Measurements from ENCODE around the gene CLDN3. TPM values are rescaled to one million over a fixed set of nuclear protein-coding genes. Genes with fewer than 3 reads are reported as not detected.
A peak's percentile ranks its signal among the peaks of the same experiment; 100 is the strongest.
"Not testable (repeated sequence)": the region's sequence is repeated elsewhere in the genome, so short reads cannot be mapped to it uniquely, and the experiment has no call there.

Gene CLDN3
- total RNA-seq, 1 donor from 2014 or later = 0.07 TPM

DNA sequence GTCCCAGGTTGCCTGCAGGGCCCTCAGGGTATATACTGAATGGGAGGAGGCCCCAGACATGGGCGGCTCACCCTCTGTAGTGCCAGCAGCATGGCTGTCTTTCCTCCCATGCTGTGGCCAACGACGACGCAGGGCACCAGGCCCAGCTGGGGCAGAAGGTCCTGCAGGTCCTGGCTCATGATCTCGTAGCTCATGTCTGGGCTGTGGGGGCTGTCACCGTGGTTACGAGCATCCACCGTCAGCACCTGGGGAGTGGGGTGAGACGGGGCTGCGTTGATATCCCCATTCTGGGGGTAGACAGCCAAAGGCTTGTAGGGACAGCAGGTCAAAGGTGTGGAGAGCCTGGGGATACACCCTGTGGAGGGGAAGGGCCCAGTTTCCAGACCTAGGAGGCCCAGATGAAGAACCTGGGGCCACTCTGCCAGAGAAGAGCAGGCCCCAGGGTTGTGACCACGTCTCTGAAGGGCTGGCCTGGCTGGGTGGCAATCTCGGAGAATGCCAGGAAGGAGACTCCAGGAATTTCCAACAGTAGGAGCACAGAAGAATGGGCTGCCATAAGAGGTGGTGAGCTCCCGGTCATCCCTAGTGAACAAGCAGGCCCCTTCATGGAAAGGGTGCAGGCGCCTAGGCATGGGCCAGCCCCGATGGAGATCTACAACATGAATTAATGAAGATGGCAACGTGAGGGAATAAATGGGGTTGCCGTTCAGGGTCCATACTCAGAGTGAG is 32.4 kb downstream of the CLDN3 start:
- DNase-seq (ENCODE audit: low read depth, low spot score) = no peak

DNA sequence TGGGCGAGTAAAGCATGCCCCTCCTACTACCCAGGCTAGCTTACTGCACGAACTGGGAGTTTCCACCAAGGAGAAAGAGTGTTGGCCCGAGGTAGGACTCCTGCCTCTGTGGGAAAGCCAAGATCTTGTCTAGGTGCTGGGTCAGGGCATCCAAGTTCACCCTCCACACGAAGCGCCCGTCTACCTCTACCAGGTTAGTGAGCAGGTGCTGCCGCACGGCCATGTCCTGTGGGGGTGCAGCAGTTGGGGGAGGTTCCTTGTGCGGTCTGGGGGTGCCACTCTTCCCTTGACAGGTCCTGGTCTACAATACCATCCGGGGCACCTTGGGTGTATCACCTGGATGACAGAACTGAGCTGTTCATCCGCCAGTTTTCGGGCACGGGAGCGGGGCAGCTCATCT is 33.2 kb downstream of the CLDN3 start:
- DNase-seq (ENCODE audit: low read depth, low spot score) = no peak

DNA sequence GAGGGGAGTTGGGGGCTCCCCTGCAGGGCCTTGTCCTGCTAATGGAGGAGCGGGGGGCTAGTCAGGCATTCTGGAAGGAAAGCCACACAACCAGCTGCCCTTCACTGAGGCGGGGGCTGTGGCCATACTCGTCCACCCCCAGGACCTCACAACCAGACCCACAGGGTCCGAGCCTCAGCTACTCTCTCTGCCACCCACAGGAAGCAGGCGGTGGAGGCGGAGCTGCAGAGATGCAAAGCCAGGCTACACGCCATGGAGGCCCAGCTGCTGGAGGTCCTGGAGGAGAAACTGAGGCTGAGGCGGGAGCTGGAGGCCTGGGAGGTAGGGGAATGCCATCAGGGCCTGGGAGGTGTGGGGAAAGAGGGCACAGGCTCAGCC is 34.6 kb downstream of the CLDN3 start:
- no peak for DNase-seq (ENCODE audit: low read depth, low spot score)

DNA sequence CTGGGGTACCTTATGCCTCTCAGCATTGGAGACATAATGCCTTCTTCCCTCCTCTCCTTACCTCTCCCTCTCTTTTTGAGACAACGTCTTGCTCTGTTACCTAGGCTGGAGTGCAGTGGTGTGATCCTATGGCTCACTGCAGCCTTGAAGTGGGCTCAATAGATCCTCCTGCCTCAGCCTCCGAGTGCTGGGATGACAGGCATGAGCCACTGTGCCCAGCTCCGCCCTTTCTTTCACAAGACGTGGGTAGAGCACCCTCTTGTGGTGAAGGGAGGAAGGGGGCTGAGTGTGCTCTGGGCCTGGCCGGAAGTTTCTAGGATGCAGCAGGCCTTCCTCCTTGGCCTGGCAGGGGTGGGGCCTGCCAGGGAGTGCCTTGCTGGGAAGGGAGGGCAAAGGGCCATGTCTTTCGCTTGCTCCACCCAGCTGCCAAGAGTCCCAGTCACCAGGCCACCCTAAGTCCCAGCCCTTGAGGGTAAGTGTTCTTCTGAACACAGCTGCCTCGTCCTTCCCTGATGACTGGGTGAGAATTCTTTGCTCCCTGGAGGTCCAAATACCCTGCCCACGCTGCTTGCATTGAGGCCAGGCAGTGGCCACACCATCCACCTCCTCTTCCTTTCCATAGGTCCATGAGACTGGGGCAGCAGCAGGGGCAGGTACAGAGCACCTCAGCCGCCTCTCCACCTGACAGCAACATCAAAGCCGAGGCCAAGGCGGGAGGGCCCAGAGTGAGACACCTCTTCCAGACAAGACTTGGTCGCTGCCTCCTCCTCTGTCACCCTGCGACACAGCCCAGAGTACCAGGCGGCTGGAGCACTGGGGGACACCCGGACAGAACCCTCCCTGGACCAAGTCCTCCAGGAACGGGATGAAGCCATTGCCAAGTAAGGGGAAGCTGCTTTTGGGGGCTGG is 35.2 kb downstream of the CLDN3 start:
- peak; percentile 60 for DNase-seq (ENCODE audit: low read depth, low spot score)

DNA sequence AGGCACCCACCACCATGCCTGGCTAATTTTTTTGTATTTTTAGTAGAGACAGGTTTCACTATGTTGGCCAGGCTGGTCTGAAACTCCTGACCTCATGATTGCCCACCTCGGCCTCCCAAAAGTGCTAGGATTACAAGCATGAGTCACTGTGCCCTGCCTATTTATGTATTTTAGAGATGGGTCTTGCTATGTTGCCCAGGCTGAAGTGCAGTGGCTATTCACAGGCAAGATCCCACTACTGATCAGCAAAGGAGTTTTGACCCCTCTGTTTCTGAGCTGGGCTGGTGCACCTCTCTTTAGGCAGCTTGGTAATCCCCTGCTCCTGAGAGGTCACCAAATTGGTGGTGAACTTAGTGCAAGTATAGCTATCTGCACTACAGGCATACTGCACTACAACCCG is 37.7 kb downstream of the CLDN3 start:
- DNase-seq (ENCODE audit: low read depth, low spot score) = no peak

DNA sequence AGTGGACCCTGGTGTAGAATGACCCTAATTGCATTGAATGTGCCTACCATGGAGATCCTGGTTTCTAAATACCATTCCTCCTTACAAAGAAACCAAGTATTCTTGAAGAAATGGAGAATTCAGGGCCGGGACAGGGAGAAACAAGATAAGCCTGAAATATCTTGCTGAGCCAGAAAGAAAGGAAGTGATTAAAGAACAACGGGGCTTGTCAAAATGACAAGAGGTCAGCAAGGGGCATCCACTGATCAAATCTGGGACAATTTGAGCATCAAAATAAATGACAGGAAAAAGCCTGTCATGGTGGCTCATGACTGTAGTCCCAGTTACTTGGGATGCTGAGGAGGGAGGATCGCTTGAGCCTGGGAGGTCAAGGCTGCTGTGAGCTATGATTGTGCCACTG is 39.6 kb downstream of the CLDN3 start:
- DNase-seq (ENCODE audit: low read depth, low spot score) = no peak

DNA sequence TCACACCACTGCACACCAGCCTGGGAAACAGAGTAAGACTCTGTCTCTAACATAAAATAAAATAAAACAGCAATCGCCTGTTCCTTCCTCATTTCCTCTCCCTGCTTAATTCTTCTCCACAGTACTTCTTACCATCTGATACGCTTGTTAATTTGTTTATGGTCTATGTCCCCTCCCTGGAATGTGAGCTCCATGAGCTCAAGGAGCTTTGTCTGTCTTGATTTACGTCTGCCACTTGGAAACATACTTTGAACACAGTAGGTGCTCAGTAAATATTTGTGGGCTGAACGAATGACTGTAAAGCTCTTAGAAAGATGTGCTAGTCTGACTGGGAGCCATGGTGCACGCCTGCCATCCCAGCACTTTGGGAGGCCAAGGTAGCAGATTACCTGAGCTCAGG is 41.5 kb downstream of the CLDN3 start:
- no peak for DNase-seq (ENCODE audit: low read depth, low spot score)

DNA sequence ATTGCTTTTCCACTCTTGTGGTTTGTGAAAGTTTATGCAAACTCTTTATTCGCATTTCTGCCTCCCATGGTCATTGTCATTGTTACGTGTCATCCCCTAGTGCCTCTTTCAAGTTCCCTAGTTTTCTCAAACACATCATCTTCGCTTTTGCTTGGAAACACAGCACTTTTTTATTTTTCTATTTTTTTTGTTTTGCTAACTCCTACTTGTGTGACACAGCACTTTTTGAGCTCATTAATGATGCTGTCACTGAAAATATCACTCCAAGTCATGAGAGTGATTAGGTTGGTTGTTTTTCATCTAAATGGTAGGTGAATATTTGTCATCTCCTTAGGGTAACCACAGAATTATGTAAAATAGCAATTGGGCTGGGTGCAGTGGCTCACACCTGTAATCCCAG is 42.1 kb downstream of the CLDN3 start:
- no peak for DNase-seq (ENCODE audit: low read depth, low spot score)

DNA sequence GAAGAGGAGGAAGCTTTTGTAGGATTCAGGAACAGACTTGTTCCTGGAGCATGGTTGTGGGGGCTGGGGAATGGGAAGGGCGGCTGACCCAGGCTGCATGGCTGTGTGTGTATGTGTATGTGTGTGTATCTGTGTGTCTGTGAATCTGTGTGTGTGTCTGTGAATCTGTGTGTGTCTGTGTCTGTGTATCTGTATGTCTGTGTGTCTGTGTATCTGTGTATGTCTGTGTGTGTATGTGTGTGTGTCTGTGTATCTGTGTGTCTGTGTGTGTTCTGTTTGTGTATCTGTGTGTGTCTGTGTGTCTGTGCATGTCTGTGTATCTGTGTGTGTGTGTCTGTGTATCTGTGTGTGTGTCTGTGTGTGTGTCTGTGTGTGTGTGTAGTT is 44.0 kb downstream of the CLDN3 start:
- DNase-seq (ENCODE audit: low read depth, low spot score) = no peak

DNA sequence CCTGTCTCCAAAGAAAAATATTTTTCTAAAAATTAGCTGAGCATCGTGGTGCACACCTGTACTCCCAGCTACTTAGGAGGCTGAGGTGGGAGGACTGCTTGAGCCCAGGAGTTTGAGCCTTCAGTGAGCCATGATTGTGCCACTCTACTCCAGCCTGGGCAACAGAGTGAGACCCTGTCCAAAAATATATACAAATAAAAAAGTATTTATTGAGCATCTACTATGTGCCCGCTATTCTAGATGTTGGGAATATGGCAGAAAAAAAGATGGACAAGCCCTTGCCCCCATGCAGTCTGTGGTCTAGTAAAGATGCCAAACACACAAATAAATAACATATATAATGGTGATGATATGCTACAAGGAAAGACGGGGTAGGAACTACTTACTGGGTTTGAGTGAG is 46.3 kb downstream of the CLDN3 start:
- no peak for DNase-seq (ENCODE audit: low read depth, low spot score)

DNA sequence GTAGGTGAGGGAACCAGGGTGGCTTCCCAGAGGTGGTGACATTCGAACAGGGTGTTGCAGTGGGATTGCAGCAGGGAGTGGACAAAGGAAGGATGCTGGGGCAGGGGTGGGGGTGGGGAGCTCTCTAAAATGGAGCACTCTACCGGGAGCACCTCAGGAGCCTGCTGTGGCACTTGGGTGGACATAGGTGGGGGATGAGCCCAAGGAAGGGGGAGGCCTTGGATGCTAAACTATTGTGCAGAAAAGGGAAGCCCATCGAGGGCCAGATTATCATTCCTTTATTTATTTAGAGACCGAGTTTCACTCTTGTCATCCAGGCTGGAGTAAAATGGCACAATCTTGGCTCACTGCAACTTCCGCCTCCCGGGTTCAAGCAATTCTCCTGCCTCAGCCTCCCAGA is 47.3 kb downstream of the CLDN3 start:
- no peak for DNase-seq (ENCODE audit: low read depth, low spot score)

DNA sequence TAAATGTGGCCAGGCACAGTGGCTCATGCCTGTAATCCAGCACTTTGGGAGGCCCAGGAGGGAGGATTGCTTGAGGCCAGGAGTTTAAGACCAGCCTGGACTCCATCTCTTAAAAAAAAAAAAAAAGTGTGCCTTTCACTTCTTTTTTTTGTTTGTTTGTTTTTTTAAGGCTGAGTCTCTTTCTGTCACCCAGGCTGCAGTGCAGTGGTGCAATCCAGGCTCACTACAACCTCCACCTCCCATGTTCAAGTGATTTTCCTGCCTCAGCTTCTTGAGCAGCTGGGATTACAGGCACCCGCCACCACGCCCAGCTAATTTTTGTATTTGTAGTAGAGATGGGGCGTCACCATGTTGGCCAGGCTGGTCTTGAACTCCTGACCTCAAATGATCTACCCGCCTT is 47.9 kb downstream of the CLDN3 start:
- DNase-seq (ENCODE audit: low read depth, low spot score) = not testable (repeated sequence)

DNA sequence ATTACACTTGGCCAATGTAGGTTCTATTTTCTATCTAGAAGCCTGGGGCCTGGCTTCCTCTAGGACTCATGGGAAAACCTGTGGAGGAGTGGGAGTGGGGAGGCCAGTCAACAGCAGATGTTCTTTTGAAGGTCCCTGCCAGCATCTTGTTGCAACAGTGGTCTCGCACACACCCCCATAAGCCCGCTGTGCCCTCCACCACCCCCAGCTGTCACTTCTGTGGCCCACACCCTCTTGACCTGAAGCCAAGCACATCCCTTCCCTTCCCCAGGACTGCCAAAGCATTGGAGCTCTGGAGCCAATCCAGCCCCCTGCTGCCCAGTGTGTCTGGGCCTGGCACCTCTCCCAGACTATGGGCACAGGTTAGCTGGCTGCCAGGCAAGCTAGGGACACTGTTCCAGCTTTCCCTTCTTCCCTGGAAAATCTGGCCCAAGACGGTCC is 48.7 kb downstream of the CLDN3 start:
- no peak for DNase-seq (ENCODE audit: low read depth, low spot score)

DNA sequence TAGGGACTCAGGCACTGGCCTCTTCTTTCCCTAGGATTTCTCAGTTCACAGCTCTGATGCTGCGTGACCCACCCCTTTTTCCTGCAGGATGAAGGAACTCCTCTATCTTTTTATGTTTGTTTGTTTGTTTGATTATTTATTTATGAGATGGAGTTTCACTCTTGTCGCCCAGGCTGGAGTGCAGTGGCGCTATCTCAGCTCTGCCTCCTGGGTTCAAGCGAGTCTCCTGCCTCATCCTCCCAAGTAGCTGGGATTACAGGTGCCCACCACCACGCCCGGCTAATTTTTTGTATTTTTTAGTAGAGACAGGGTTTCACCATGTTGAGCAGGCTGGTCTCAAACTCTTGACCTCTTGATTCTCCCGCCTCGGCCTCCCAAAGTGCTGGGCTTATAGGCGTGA is 49.6 kb downstream of the CLDN3 start:
- DNase-seq (ENCODE audit: low read depth, low spot score) = not testable (repeated sequence)

DNA sequence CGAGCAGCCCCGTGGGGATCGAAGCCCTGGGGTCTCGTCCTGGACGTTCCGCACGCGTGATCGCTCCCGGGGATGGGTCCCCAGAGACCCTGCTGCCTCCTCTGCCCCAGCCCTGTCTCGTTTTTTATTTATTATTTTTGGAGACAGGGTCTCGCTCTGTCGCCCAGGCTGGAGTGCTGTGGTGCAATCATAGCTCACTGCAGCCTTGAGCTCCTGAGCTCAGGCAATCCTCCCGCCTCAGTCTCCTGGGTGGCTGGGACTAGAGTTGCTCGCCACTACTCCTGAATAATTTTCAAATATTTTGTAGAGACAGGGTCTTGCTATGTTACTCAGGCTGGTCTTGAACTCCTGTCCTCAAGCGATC is 50.3 kb downstream of the CLDN3 start:
- DNase-seq (ENCODE audit: low read depth, low spot score) = no peak

Other genes starting within 250 kb of the CLDN3 start
- 53.7 and 78.1 TPM in 2 replicates for gene BAZ1B, start 248.0 kb downstream of the CLDN3 start, total RNA-seq
- 22.9 and 23.9 TPM in 2 replicates for gene BCL7B, start 212.6 kb downstream of the CLDN3 start, total RNA-seq
- gene TBL2, start 191.7 kb downstream of the CLDN3 start, total RNA-seq = 47.0 and 83.0 TPM in 2 replicates
- gene MLXIPL, start 145.7 kb downstream of the CLDN3 start, total RNA-seq = not detected in 2 replicates
- gene VPS37D, start 102.4 kb downstream of the CLDN3 start, total RNA-seq = 2.5 and 4.3 TPM in 2 replicates
- 1.9 and 2.7 TPM in 2 replicates for gene DNAJC30, start 86.8 kb downstream of the CLDN3 start, total RNA-seq
- 52.1 and 70.5 TPM in 2 replicates for gene BUD23, start 86.7 kb downstream of the CLDN3 start, total RNA-seq
- gene STX1A, start 50.6 kb downstream of the CLDN3 start, total RNA-seq = 21.8 and 23.5 TPM in 2 replicates
- 10.4 and 11.9 TPM in 2 replicates for gene ABHD11, start 31.5 kb downstream of the CLDN3 start, total RNA-seq
- gene CLDN4, start 60.7 kb upstream of the CLDN3 start, total RNA-seq = 0.07 TPM in 2 replicates
- gene METTL27, start 72.2 kb upstream of the CLDN3 start, total RNA-seq = 0.99 and 1.0 TPM in 2 replicates
- not detected in 2 replicates for gene TMEM270, start 90.9 kb upstream of the CLDN3 start, total RNA-seq